ENCODE results near the gene LIME1.

LIME1 gene

GRCh38 chr20:63690898-63691710 is 45.4 kb upstream of the LIME1 start:
- no peak for TF ChIP-seq CTCF (IDR thresholded peaks at IDR 0.05)

DNA sequence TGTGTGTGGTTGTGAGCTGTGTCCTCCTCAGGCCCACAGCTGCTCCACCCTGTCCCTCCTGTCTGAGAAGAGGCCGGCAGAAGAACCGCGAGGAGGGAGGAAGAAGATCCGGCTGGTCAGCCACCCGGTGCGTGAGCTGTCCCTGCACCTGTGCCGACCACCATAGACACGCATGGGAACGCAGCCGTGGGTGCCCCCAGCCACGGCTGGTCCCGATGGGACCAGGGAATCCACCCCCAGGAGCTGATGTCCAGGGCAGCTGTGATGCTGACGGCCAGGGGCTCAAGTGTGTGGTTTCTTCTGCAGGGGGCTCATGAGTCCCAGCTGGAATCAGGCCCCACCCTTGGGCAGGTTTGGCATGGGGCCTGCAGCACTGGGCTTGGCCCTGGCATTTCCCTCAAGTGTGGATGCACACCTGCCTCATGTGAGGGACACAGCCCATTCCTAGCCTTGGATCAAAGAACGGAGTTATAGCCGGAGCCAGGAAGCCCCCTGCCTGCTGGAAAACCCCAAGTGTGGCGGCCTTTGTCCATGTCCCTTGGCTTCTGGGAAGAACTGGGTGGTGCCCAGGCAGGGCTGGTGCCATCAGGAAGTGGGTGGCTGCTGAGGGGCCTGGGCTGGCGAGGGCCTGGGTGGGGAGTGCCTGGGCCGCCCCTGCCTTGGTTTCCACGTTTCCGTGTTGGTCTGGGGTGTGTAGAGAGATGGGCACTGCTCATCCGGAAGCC is 44.6 kb upstream of the LIME1 start:
- no peak for TF ChIP-seq CTCF (IDR thresholded peaks at IDR 0.05)

DNA sequence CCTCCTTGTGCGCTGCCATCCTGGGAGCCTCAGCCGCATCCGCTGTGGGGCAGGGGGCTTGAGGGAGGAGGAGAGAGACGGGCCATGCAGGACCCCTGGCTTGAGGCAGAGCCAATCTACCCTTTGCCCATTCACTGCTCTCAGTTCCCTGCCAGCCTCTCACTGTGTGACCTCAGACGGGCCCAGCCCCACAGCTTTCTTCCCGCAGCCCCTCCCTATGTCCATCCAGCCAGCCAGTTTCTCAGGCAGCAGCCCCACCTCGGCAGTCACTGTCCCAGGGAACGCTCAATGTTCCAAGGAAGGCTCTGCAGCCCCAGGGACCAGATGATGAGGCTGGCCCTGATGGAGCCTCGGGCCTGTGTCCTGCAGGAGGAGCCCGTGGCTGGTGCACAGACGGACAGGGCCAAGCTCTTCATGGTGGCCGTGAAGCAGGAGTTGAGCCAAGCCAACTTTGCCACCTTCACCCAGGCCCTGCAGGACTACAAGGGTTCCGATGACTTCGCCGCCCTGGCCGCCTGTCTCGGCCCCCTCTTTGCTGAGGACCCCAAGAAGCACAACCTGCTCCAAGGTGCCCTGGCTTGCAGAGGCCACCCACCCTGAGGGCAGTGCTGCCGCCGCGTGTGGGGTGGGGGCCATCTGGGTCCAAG is 43.9 kb upstream of the LIME1 start:
- no peak for TF ChIP-seq CTCF (IDR thresholded peaks at IDR 0.05)

DNA sequence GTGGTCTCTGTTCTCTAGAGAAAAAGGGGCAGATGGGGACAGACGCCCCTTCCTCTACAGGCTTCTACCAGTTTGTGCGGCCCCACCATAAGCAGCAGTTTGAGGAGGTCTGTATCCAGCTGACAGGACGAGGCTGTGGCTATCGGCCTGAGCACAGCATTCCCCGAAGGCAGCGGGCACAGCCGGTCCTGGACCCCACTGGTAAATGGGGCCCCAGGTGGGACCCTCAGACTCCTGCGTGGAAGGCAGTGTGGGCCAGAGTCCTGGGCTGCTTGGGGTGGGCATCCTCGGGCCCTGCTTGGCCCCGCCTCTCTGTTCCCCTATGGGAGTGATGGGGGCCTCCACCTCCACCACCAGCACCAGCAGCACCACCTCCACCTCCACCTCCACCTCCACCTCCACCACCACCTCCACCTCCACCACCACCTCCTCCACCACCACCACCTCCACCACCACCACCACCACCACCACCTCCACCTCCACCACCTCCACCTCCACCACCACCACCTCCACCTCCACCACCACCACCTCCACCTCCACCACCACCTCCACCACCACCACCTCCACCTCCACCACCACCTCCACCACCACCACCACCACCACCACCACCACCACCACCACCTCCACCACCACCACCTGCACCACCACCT is 43.3 kb upstream of the LIME1 start:
- TF ChIP-seq CTCF (IDR thresholded peaks at IDR 0.05): no peak

- TF ChIP-seq CTCF (IDR thresholded peaks at IDR 0.05): no peak
Observed at GRCh38 chr20:63693733-63694583, 42.5 kb upstream of the LIME1 start.

GRCh38 chr20:63694584-63695423 is 41.7 kb upstream of the LIME1 start:
- TF ChIP-seq CTCF (IDR thresholded peaks at IDR 0.05): no peak

Measured in LNCAP (cell line).